NCI-H510A (cell line): Measurements from ENCODE around the gene COL6A2.
"Not testable (repeated sequence)": the region's sequence is repeated elsewhere in the genome, so short reads cannot be mapped to it uniquely, and the experiment has no call there.

Experiments
- DNase-seq: peaks from one replicate; lab custom pipeline; 2025; lab: John Stamatoyannopoulos, UW

Gene COL6A2

GRCh38 chr21:46126309-46127238 is 28.7 kb downstream of the COL6A2 start:
- no peak for DNase-seq

GRCh38 chr21:46127239-46128105 is 29.6 kb downstream of the COL6A2 start:
- no peak for DNase-seq

GRCh38 chr21:46128106-46128932 is 30.4 kb downstream of the COL6A2 start:
- DNase-seq, result no peak

- DNase-seq, result no peak
Measured at GRCh38 chr21:46128933-46129571, 31.1 kb downstream of the COL6A2 start.

GRCh38 chr21:46129846-46130651 is 32.1 kb downstream of the COL6A2 start:
- DNase-seq, result no peak

- DNase-seq, result no peak
Measured at GRCh38 chr21:46130831-46131587, 33.1 kb downstream of the COL6A2 start.

DNA sequence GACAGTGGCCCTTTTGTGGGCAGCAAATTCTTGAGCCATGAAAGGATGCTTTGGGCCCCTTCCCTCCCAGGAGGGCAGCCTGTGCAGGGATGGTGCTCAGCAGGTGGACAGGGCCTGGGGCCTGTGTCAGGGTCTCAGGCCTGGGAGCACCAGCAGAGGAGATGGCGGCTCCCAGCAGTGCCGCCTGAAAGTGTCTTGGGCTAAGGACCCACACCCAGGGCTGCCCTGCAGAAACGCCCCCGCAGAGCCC is 33.6 kb downstream of the COL6A2 start:
- DNase-seq, result no peak

GRCh38 chr21:46131838-46132651 is 34.1 kb downstream of the COL6A2 start:
- DNase-seq, result no peak

DNA sequence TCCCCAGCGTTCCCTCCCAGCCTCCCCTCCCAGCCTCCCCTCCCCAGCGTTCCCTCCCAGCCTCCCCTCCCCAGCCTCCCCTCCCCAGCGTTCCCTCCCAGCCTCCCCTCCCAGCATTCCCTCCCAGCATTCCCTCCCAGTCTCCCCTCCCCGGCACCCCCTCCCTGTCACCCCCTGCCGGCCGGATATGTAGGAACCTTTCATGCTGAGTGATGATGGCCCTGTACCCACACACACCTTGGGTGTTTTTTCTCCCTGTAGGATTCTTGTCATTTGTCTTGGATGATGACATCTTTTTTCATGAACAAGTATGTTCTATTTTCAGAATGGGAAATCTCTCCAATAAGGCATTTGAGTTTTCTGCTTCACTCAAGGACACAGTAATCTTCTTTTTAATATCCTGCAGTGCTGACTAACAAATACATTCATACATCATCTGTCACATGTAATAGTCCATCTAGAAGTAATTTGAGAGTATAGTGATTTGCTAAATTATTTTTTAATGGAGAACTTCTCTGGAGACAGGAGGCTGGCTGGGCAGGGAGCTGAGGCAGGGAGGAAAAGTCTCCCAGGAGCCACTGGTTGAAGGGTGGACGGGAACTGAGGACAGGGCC is 38.0 kb downstream of the COL6A2 start:
- no peak for DNase-seq

DNA sequence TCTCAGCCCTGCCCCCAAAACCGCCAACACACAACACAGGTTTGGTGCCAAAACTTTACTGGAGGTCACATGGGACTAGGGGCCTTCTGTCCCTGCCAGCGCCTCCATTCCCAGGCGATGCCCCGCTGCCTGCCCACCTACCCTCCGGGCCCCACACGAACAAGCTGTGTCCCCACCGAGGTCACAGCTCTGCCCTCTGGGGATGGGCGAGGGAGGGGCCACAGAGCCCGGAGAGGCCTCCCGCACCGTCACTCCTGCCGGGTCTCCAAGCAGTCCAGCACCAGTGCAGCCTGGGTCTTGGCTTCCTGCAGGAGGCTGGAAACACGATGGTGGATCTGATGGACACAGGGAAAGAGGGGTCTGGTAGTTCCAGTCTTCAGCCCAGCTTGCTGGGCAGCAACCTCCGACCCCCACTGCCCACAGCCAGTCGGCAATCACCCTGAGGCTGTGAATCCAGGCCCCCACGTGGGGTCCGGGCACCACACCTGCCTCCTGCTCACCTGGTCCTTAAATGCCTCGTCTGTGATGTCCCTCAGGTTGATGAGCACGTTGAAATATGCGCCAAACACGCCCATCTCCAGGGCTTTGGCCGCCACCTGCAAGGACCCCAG is 38.9 kb downstream of the COL6A2 start:
- no peak for DNase-seq

- no peak for DNase-seq
Measured at GRCh38 chr21:46137908-46138307, 40.0 kb downstream of the COL6A2 start.

DNA sequence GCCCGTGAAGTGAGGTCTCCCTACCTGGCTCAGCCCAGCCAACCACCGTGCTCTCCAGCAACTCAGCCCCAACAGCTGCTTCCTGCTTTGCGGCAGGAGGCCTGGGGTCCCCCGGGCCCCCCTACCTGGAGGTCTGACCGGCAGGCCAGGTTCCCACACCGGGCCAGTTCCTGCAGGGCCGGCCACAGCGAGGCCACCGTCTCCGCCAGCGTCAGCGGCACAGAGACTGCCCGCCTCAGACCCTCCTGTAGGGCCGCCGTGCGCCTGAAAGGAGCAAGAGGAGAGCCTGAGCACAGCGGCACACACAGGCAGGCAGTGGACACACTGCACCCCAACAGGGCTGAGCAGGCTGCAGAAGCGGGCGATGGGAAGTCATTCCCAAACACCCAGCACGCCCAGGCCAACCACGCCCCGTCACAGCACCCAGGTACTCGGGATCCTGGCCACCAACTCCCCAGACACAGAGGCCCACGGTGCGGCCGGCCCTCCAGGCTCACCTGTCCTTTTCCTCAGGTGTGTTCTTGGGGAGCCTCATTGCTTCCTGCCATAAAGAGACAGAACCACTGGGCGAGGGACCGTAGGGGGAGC is 40.6 kb downstream of the COL6A2 start:
- no peak for DNase-seq

GRCh38 chr21:46139686-46140085 is 41.8 kb downstream of the COL6A2 start:
- DNase-seq, result no peak

DNA sequence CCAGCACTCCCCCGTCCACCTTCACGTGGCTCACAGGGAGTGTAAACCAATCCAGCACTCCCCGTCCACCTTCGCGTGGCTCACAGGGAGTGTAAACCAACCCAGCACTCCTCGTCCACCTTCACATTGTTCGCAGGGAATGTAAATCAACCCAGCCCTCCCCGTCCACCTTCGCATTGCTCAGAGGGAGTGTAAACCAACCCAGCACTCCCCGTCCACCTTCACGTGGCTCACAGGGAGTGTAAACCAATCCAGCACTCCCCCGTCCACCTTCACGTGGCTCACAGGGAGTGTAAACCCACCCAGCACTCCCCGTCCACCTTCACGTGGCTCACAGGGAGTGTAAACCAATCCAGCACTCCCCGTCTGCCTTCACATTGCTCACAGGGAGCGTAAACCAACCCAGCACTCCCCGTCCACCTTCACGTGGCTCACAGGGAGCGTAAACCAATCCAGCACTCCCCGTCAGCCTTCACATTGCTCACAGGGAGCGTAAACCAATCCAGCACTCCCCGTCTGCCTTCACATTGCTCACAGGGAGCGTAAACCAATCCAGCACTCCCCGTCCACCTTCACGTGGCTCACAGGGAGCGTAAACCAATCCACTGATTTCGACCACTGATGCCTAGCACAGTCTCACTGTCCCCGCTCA is 42.6 kb downstream of the COL6A2 start:
- DNase-seq, result not testable (repeated sequence)

- no peak for DNase-seq
Measured at GRCh38 chr21:46141767-46142581, 44.1 kb downstream of the COL6A2 start.

DNA sequence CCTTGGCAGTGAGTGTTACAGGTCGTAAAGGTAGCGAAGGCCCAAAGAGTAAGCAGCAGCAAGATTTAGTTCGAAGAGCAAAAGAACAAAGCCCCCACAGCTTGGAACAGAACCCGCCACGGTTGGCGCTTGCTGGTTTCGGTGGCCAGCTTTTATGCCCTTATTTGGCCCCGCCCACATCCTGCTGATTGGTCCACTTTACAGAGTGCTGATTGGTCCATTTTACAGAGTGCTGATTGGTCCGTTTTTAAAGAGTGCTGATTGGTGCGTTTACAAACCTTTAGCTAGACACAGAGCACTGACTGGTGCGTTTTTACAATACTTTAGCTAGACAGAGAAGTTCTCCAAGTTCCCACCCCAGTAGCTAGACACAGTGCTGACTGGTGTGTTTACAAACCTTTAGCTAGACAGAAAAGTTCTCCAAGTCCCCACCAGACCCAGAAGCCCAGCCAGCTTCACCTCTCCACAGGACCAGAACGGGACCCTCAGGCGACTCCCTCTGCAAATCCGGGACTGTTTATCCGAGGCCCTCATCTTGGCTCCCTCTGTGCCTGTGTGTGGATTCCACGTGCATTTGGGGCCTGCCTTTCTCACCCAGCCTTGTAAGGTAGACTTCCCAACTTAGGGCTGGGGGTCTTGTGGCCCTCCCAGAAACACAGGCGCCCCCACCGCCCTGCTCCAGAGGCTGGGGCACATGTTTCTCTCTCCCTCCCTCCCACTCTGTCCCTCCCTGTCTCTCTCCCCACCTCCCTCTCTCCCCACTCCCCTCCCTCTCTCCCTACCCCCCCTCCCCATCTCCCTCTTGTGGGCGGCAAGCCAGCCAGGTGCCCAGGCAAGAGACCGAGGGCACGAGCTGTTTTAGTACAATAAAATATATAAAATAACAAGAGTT is 44.9 kb downstream of the COL6A2 start:
- no peak for DNase-seq
